HCT116 (cell line): ENCODE measurements around the gene ZCCHC2. TPM values are rescaled to one million over a fixed set of nuclear protein-coding genes. Genes with fewer than 3 reads are reported as not detected.

Source experiments
- ATAC-seq: fragments of 200-7000 bp; cut with Tn5 transposase; 2 replicates; pipeline ENCODE4 v1.9.1; 2020; ENCODE audit warnings: mild to moderate bottlenecking, moderate library complexity
- BruUV-seq: library from RNA; stranded (reverse); fragments of 400-500 nt; replicated peaks from 2 replicates; lab custom pipeline; 2021; lab: Mats Ljungman, UMichigan
- CTCF ChIA-PET: fragments of 300-600 bp; sonication (Branson Sonifier 250); formaldehyde crosslinking; loops from one replicate; lab custom pipeline; 2021; ENCODE audit warnings: antibody characterized with exemption; lab: Charles Lee
- POLR2A ChIA-PET: fragments of 300-600, 350-600 bp; sonication (Branson Sonifier 250); formaldehyde crosslinking; loops from one replicate; lab custom pipeline; 2021; ENCODE audit warnings: antibody characterized with exemption; lab: Charles Lee
- RAD21 ChIA-PET, 2 experiments: fragments of 300-600 bp; sonication (Branson Sonifier 250); formaldehyde crosslinking; loops; one replicate each; lab custom pipeline; 2023; ENCODE audit warnings: low total read pairs in 2 of 2; ENCODE audit not compliant: uncharacterized antibody in 2 of 2, unreplicated experiment in 2 of 2, low non-redundant PET in 1 of 2; lab: Charles Lee
- DNase-seq: peaks from one replicate; pipeline ENCODE4 v3.0.0-alpha.2; 2010; ENCODE audit warnings: low read depth, low spot score
- H2AFZ ChIP-seq: fragments of 200-600 bp; shearing (Covaris generic), sonication (generic); 2 replicates; pipeline ENCODE4 v1.6.1; 2017; ENCODE audit warnings: low read depth, mixed run types, mixed read lengths, antibody characterized with exemption, low read length; ENCODE audit not compliant: poor library complexity, severe bottlenecking
- H3K27ac ChIP-seq: 2 replicates; pipeline ENCODE4 v1.5.1; 2012; ENCODE audit warnings: low read depth, low read length
- H3K27me3 ChIP-seq: fragments of 200-600 bp; sonication (generic); 2 replicates; pipeline ENCODE4 v1.6.1; 2016; ENCODE audit warnings: mixed run types, low read length, mixed read lengths; ENCODE audit not compliant: insufficient read depth
- H3K36me3 ChIP-seq, 2 experiments: fragments of 200-500 bp in 1 of 2; fragments of 200-600 bp in 1 of 2; sonication (Bioruptor generic) in 1 of 2; sonication (generic) in 1 of 2; 2 replicates each; pipeline versions ENCODE4 v1.5.1 to v1.6.1; 2014 to 2016; ENCODE audit warnings: low read length in 2 of 2, inconsistent platforms in 1 of 2, mixed read lengths in 1 of 2, mixed run types in 1 of 2; ENCODE audit not compliant: insufficient read depth in 2 of 2, control insufficient read depth in 1 of 2
- H3K4me1 ChIP-seq, 2 experiments: fragments of 200-600 bp in 1 of 2; sonication (generic) in 1 of 2; 2 replicates each; pipeline versions ENCODE4 v1.5.1 to v1.6.1; 2012 to 2017; ENCODE audit warnings: low read length in 2 of 2, inconsistent platforms in 1 of 2, mild to moderate bottlenecking in 1 of 2, mixed read lengths in 1 of 2, mixed run types in 1 of 2, moderate library complexity in 1 of 2; ENCODE audit not compliant: insufficient read depth in 2 of 2, control insufficient read depth in 1 of 2
- H3K4me2 ChIP-seq: fragments of 200-600 bp; sonication (generic); 2 replicates; pipeline ENCODE4 v1.6.1; 2017; ENCODE audit warnings: mixed run types, low read length, mixed read lengths
- H3K4me3 ChIP-seq, 2 experiments: fragments of 200-600 bp in 1 of 2; sonication (generic) in 1 of 2; replicated peaks in 1 of 2; 2 replicates each; pipeline ENCODE4 v1.5.1; 2011 to 2016; ENCODE audit warnings: low read length in 2 of 2, control low read depth in 1 of 2, low read depth in 1 of 2, mild to moderate bottlenecking in 1 of 2, mixed read lengths in 1 of 2, mixed run types in 1 of 2
- H3K79me2 ChIP-seq: fragments of 200-600 bp; sonication (generic); 2 replicates; pipeline ENCODE4 v1.6.1; 2017; ENCODE audit warnings: mild to moderate bottlenecking, mixed run types, low read length, moderate library complexity, mixed read lengths; ENCODE audit not compliant: insufficient read depth
- H3K9ac ChIP-seq: fragments of 200-600 bp; sonication (generic); 2 replicates; pipeline ENCODE4 v1.6.1; 2016; ENCODE audit warnings: low read length, mixed read lengths
- H3K9me2 ChIP-seq: fragments of 200-600 bp; sonication (generic), shearing (Covaris generic); 2 replicates; pipeline ENCODE4 v1.6.1; 2017; ENCODE audit warnings: mixed run types, mild to moderate bottlenecking, moderate library complexity; ENCODE audit not compliant: insufficient read depth
- H3K9me3 ChIP-seq, 2 experiments: fragments of 200-500 bp in 1 of 2; fragments of 200-600 bp in 1 of 2; sonication (Bioruptor generic) in 1 of 2; sonication (generic) in 1 of 2; 2 replicates each; pipeline ENCODE4 v1.6.1; 2014 to 2017; ENCODE audit warnings: low read length in 2 of 2, mixed read lengths in 2 of 2, inconsistent platforms in 1 of 2, low read depth in 1 of 2, mild to moderate bottlenecking in 1 of 2, mixed run types in 1 of 2, moderate library complexity in 1 of 2; ENCODE audit not compliant: control insufficient read depth in 1 of 2, insufficient read depth in 1 of 2
- H4K20me1 ChIP-seq: fragments of 200-600 bp; sonication (generic), shearing (Covaris generic); 2 replicates; pipeline ENCODE4 v1.6.1; 2017; ENCODE audit warnings: mixed run types, mild to moderate bottlenecking, moderate library complexity; ENCODE audit not compliant: insufficient read depth
- CBX3 ChIP-seq: IDR thresholded peaks from 2 replicates; pipeline ENCODE4 v1.6.1; 2012; ENCODE audit warnings: low read depth
- CEBPB ChIP-seq: IDR thresholded peaks from 2 replicates; pipeline ENCODE4 v1.6.1; 2012; ENCODE audit warnings: low read depth
- EGR1 ChIP-seq: IDR thresholded peaks from 2 replicates; pipeline ENCODE4 v1.6.1; 2012; ENCODE audit warnings: low read depth
- ELF1 ChIP-seq: IDR thresholded peaks from 2 replicates; pipeline ENCODE4 v1.6.1; 2012; ENCODE audit warnings: low read depth, borderline replicate concordance
- EZH2 ChIP-seq: fragments of 200-600 bp; sonication (generic); IDR thresholded peaks from 2 replicates; pipeline ENCODE4 v1.6.1; 2017; ENCODE audit warnings: antibody characterized with exemption, mixed run types
- EZH2phosphoT487 ChIP-seq: fragments of 200-600 bp; IDR thresholded peaks from 2 replicates; pipeline ENCODE4 v1.6.1; 2018; ENCODE audit warnings: antibody characterized with exemption, borderline replicate concordance
- FOSL1 ChIP-seq: IDR thresholded peaks from 2 replicates; pipeline ENCODE4 v1.6.1; 2012; ENCODE audit warnings: low read depth
- JUND ChIP-seq: IDR thresholded peaks from 2 replicates; pipeline ENCODE4 v1.6.1; 2012
- MAX ChIP-seq: IDR thresholded peaks from 2 replicates; pipeline ENCODE4 v1.6.1; 2012
- POLR2A ChIP-seq: IDR thresholded peaks from 2 replicates; pipeline ENCODE4 v1.7.0; 2011; ENCODE audit warnings: borderline replicate concordance; ENCODE audit not compliant: insufficient read depth, insufficient read length; ENCODE audit errors: extremely low read depth
- POLR2AphosphoS5 ChIP-seq: IDR thresholded peaks from 2 replicates; pipeline ENCODE4 v1.6.1; 2011; ENCODE audit warnings: mild to moderate bottlenecking, low read depth, low read length, moderate library complexity
- RAD21 ChIP-seq: IDR thresholded peaks from 2 replicates; pipeline ENCODE4 v1.6.1; 2012; ENCODE audit warnings: low read depth, mild to moderate bottlenecking
- SIN3A ChIP-seq: IDR thresholded peaks from 2 replicates; pipeline ENCODE4 v1.6.1; 2012; ENCODE audit warnings: low read depth
- TCF7L2 ChIP-seq: IDR thresholded peaks from 2 replicates; pipeline ENCODE4 v1.7.0; 2011; ENCODE audit warnings: borderline replicate concordance, inconsistent platforms; ENCODE audit not compliant: insufficient read depth, insufficient read length; ENCODE audit errors: extremely low read depth
- YY1 ChIP-seq: IDR thresholded peaks from 2 replicates; pipeline ENCODE4 v1.6.1; 2011; ENCODE audit warnings: low read length, low read depth, moderate library complexity, mild to moderate bottlenecking; ENCODE audit not compliant: insufficient replicate concordance; ENCODE audit errors: extremely low read depth
- intact Hi-C: fragments of 100-400 bp; cut with micrococcal nuclease; formaldehyde crosslinking; loops from 2 replicates; pipeline ENCODE4 v1.10.0; 2022
- total RNA-seq: library from RNA; stranded (reverse); gene quantifications from one replicate; pipeline ENCODE4 v1.2.1, GENCODE V29; 2021; ENCODE audit not compliant: unreplicated experiment
- TF ChIP-seq, protein P1 (sequence below): IDR thresholded peaks from 2 replicates; pipeline ENCODE4 v1.6.1; 2012; ENCODE audit warnings: low read depth
- TF ChIP-seq, protein P2 (sequence below), 3 experiments: fragments of 200-600 bp in 1 of 3; sonication (generic) in 1 of 3; IDR thresholded peaks in 2 of 3; conservative IDR thresholded peaks in 1 of 3; 2 replicates each; pipeline ENCODE4 v1.5.1; 2012 to 2017; ENCODE audit warnings: low read depth in 2 of 3, low read length in 2 of 3, antibody characterized with exemption in 1 of 3, borderline replicate concordance in 1 of 3, control low read depth in 1 of 3, mild to moderate bottlenecking in 1 of 3, mixed read lengths in 1 of 3, mixed run types in 1 of 3, moderate library complexity in 1 of 3; ENCODE audit not compliant: insufficient read depth in 1 of 3
- TF ChIP-seq, protein P3 (sequence below): IDR thresholded peaks from 2 replicates; pipeline ENCODE4 v1.6.1; 2011; ENCODE audit warnings: mild to moderate bottlenecking, low read length, moderate library complexity; ENCODE audit not compliant: insufficient replicate concordance; ENCODE audit errors: extremely low read depth

The ZCCHC2 gene
- total RNA-seq, 1 experiment from 2014 or later = 17.7 TPM

GRCh38 chr18:62612776-62613175 lies 90.0 kb downstream of the ZCCHC2 start:
- no peak overlapping the region for H3K27ac ChIP-seq
- ChIA-PET POLR2A (no interaction called here), CTCF (no interaction called here), RAD21 (no interaction called here)
- TF ChIP-seq EGR1 (no peak), EZH2phosphoT487 (no peak), SIN3A (no peak), FOSL1 (no peak), ELF1 (no peak), CEBPB (no peak), EZH2 (no peak), YY1 (no peak), CBX3 (no peak), TCF7L2 (no peak), MAX (no peak), RAD21 (no peak), JUND (no peak), POLR2AphosphoS5 (no peak), POLR2A (no peak)
- TF ChIP-seq, protein P1, sequence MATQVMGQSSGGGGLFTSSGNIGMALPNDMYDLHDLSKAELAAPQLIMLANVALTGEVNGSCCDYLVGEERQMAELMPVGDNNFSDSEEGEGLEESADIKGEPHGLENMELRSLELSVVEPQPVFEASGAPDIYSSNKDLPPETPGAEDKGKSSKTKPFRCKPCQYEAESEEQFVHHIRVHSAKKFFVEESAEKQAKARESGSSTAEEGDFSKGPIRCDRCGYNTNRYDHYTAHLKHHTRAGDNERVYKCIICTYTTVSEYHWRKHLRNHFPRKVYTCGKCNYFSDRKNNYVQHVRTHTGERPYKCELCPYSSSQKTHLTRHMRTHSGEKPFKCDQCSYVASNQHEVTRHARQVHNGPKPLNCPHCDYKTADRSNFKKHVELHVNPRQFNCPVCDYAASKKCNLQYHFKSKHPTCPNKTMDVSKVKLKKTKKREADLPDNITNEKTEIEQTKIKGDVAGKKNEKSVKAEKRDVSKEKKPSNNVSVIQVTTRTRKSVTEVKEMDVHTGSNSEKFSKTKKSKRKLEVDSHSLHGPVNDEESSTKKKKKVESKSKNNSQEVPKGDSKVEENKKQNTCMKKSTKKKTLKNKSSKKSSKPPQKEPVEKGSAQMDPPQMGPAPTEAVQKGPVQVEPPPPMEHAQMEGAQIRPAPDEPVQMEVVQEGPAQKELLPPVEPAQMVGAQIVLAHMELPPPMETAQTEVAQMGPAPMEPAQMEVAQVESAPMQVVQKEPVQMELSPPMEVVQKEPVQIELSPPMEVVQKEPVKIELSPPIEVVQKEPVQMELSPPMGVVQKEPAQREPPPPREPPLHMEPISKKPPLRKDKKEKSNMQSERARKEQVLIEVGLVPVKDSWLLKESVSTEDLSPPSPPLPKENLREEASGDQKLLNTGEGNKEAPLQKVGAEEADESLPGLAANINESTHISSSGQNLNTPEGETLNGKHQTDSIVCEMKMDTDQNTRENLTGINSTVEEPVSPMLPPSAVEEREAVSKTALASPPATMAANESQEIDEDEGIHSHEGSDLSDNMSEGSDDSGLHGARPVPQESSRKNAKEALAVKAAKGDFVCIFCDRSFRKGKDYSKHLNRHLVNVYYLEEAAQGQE = no peak
- TF ChIP-seq, protein P2, sequence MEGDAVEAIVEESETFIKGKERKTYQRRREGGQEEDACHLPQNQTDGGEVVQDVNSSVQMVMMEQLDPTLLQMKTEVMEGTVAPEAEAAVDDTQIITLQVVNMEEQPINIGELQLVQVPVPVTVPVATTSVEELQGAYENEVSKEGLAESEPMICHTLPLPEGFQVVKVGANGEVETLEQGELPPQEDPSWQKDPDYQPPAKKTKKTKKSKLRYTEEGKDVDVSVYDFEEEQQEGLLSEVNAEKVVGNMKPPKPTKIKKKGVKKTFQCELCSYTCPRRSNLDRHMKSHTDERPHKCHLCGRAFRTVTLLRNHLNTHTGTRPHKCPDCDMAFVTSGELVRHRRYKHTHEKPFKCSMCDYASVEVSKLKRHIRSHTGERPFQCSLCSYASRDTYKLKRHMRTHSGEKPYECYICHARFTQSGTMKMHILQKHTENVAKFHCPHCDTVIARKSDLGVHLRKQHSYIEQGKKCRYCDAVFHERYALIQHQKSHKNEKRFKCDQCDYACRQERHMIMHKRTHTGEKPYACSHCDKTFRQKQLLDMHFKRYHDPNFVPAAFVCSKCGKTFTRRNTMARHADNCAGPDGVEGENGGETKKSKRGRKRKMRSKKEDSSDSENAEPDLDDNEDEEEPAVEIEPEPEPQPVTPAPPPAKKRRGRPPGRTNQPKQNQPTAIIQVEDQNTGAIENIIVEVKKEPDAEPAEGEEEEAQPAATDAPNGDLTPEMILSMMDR (IDR thresholded peaks at IDR 0.05 in 2 of 3, conservative IDR thresholded peaks at IDR 0.05 in 1 of 3; ENCODE audit: borderline replicate concordance in 1 of 3, insufficient read depth in 1 of 3, low read depth in 2 of 3, low read length in 2 of 3) = no peak
- TF ChIP-seq, protein P3, sequence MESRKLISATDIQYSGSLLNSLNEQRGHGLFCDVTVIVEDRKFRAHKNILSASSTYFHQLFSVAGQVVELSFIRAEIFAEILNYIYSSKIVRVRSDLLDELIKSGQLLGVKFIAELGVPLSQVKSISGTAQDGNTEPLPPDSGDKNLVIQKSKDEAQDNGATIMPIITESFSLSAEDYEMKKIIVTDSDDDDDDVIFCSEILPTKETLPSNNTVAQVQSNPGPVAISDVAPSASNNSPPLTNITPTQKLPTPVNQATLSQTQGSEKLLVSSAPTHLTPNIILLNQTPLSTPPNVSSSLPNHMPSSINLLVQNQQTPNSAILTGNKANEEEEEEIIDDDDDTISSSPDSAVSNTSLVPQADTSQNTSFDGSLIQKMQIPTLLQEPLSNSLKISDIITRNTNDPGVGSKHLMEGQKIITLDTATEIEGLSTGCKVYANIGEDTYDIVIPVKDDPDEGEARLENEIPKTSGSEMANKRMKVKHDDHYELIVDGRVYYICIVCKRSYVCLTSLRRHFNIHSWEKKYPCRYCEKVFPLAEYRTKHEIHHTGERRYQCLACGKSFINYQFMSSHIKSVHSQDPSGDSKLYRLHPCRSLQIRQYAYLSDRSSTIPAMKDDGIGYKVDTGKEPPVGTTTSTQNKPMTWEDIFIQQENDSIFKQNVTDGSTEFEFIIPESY = no peak
- no peak overlapping the region for H3K9ac ChIP-seq
- H3K9me2 ChIP-seq = no peaks in the 10 kb centered on the region
- no peaks in the 10 kb centered on the region for H4K20me1 ChIP-seq
- H3K9me3 ChIP-seq = no peaks in the 10 kb centered on the region
- H2AFZ ChIP-seq = no peak overlapping the region
- no TSS peak for BruUV-seq
- intact Hi-C loops = no loop called here
- no peaks in the 10 kb centered on the region for H3K27me3 ChIP-seq
- no peak for DNase-seq
- no peaks in the 10 kb centered on the region for H3K79me2 ChIP-seq
- no peaks in the 10 kb centered on the region for H3K36me3 ChIP-seq
- no peak overlapping the region for H3K4me2 ChIP-seq
- no peak overlapping the region for H3K4me3 ChIP-seq
- H3K4me1 ChIP-seq = no peaks in the 10 kb centered on the region
- ATAC-seq = no peak
